Activated naive CD8-positive, alpha-beta T cell treated with anti-CD3 and anti-CD28 coated beads, Interleukin-2, amount 50 U/mL, for 24 hours (primary cell): ENCODE results near the gene TMC4.
"Not testable (repeated sequence)": the region's sequence is repeated elsewhere in the genome, so short reads cannot be mapped to it uniquely, and the experiment has no call there.

ENCODE experiments used
- ATAC-seq: fragments of 150-1000 bp; cut with Tn5 transposase; one replicate; pipeline ENCODE4 v1.10.0; 2021
- DNase-seq: peaks from one replicate; pipeline ENCODE4 v3.0.0; 2021
- H3K27ac Mint-ChIP-seq: one replicate; pipeline ENCODE4 v1.8.0; 2021; ENCODE audit warnings: mild to moderate bottlenecking, mixed read lengths
- H3K27me3 Mint-ChIP-seq: one replicate; pipeline ENCODE4 v1.8.0; 2021; ENCODE audit warnings: mixed read lengths
- H3K36me3 Mint-ChIP-seq: one replicate; pipeline ENCODE4 v1.8.0; 2021; ENCODE audit warnings: low read depth, mixed read lengths
- H3K4me1 Mint-ChIP-seq: one replicate; pipeline ENCODE4 v1.8.0; 2021; ENCODE audit warnings: mixed read lengths
- H3K4me3 Mint-ChIP-seq: one replicate; pipeline ENCODE4 v1.8.0; 2021; ENCODE audit warnings: mild to moderate bottlenecking, moderate library complexity, mixed read lengths
- H3K9me3 Mint-ChIP-seq: one replicate; pipeline ENCODE4 v1.8.0; 2021; ENCODE audit warnings: mixed read lengths

Gene TMC4

GRCh38 chr19:54191811-54192453, 19.0 kb upstream of the TMC4 start:
- peak overlapping the region; percentile 88 for H3K27ac Mint-ChIP-seq
- H3K4me3 Mint-ChIP-seq = peak overlapping the region; percentile 85
- no peaks in the 10 kb centered on the region for H3K27me3 Mint-ChIP-seq
- DNase-seq (no peak), ATAC-seq (no peak)
- H3K36me3 Mint-ChIP-seq = peaks cover 25% of the 10 kb centered on the region
- peaks cover 30% of the 10 kb centered on the region for H3K4me1 Mint-ChIP-seq
- no peaks in the 10 kb centered on the region for H3K9me3 Mint-ChIP-seq

GRCh38 chr19:54191011-54191810, 18.3 kb upstream of the TMC4 start, which contains the start of gene TSEN34:
Gene TSEN34 (plus strand): TSS chr19:54191308. CDS start chr19:54191365, 57 bp downstream.
- Mint-ChIP-seq H3K27ac (peak within 1 kb of the TSS; percentile 98), H3K27me3 (no peaks in the 10 kb centered on the region), H3K9me3 (no peaks in the 10 kb centered on the region), H3K4me1 (peaks cover 32% of the 10 kb centered on the region), H3K36me3 (peaks cover 31% of the 10 kb centered on the region), H3K4me3 (peak within 1 kb of the TSS; percentile 85)
- peak; percentile 89 for DNase-seq
- ATAC-seq = peak; percentile 20

- Mint-ChIP-seq H3K9me3 (no peaks in the 10 kb centered on the region), H3K36me3 (peaks cover 31% of the 10 kb centered on the region), H3K27ac (peak overlapping the region; percentile 98), H3K4me3 (peak overlapping the region; percentile 85), H3K27me3 (no peaks in the 10 kb centered on the region), H3K4me1 (peaks cover 32% of the 10 kb centered on the region)
- DNase-seq (peak; percentile 100), ATAC-seq (peak; percentile 63)
Measured at GRCh38 chr19:54190503-54191010, 17.6 kb upstream of the TMC4 start.

DNA sequence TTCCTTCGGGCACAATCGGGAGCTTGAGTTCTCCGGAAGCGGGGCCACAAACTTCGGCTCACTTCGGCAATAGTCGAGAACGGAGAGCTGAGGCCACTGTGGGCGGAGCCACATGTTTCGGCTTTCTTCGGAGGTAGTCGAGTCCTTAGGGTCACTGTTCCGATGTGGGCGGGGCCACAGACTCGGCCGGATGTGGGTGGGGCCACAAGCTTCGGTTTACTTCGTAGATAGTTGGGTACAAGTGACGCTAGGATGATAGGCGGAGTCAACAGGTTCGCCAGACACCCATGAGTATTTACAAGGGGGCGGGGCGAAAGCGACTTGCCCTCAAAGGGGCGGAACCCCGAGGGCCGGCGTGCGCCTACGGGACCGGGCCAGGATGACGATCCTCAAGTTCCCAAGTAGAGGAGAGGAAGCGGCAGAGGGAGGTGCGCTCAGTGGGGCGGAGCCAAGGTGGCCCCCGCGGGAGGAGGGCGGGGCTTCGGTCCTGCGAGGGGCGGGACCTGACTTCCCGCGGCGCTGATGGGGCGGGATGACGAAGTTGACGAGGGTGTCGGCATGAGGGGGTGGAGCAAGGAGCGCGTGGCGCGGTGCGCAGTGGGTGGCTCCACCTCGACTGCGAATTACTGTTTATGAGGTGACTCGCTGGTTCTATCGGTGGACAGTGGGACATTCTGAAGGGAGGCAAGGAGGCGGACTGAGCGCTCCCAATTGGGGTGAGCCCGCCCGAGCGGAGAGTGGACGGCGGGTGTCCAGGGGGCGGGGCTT, 17.0 kb upstream of the TMC4 start:
- peak; percentile 62 for ATAC-seq
- Mint-ChIP-seq H3K27ac (peak overlapping the region; percentile 98), H3K4me1 (peaks cover 32% of the 10 kb centered on the region), H3K4me3 (peak overlapping the region; percentile 85), H3K36me3 (peaks cover 31% of the 10 kb centered on the region), H3K27me3 (no peaks in the 10 kb centered on the region), H3K9me3 (no peaks in the 10 kb centered on the region)
- DNase-seq = peak; percentile 100

GRCh38 chr19:54189145-54189734, 16.3 kb upstream of the TMC4 start, which contains the start of gene MBOAT7:
Gene MBOAT7 (minus strand): TSS chr19:54189580. CDS start chr19:54188508, 1,072 bp downstream.
- H3K27me3 Mint-ChIP-seq = no peaks in the 10 kb centered on the region
- H3K4me1 Mint-ChIP-seq = peaks cover 32% of the 10 kb centered on the region
- peak within 1 kb of the TSS; percentile 98 for H3K27ac Mint-ChIP-seq
- H3K36me3 Mint-ChIP-seq = peaks cover 29% of the 10 kb centered on the region
- peak within 1 kb of the TSS; percentile 85 for H3K4me3 Mint-ChIP-seq
- ATAC-seq = peak; percentile 8
- H3K9me3 Mint-ChIP-seq = no peaks in the 10 kb centered on the region
- DNase-seq = no peak

- no peaks in the 10 kb centered on the region for H3K27me3 Mint-ChIP-seq
- peak overlapping the region; percentile 89 for H3K27ac Mint-ChIP-seq
- no peak for ATAC-seq
- peaks cover 33% of the 10 kb centered on the region for H3K36me3 Mint-ChIP-seq
- H3K4me3 Mint-ChIP-seq = peak overlapping the region; percentile 85
- peak; percentile 65 for DNase-seq
- H3K9me3 Mint-ChIP-seq = no peaks in the 10 kb centered on the region
- peaks cover 32% of the 10 kb centered on the region for H3K4me1 Mint-ChIP-seq
Measured at GRCh38 chr19:54188215-54188871, 15.4 kb upstream of the TMC4 start.

DNA sequence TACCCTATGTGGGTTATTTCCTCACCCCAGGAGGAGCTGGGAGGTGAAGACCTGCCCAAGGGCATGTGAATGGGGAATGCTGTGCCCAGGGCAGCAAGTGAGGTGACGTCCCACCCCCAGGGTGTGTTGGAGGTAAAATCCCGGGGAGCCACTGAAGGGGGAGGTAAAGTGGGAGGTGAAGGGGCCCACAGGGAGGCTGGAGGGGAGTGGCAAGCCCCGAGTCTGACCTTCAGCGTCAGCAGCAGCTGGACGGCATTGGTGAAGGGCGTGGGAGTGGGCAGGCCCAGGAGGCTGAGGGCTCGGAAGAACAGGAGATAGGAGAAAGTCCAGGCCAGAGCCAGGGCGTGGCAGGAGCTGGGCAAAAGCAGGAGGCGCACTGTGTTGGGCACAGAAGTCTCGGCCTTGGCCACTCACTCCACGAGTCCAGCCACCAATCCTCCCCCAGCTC, 14.0 kb upstream of the TMC4 start:
- H3K27me3 Mint-ChIP-seq = no peaks in the 10 kb centered on the region
- no peaks in the 10 kb centered on the region for H3K9me3 Mint-ChIP-seq
- ATAC-seq (no peak), DNase-seq (no peak)
- peak overlapping the region; percentile 85 for H3K4me3 Mint-ChIP-seq
- peaks cover 22% of the 10 kb centered on the region for H3K4me1 Mint-ChIP-seq
- peaks cover 27% of the 10 kb centered on the region for H3K36me3 Mint-ChIP-seq
- H3K27ac Mint-ChIP-seq = peak overlapping the region; percentile 37

- Mint-ChIP-seq H3K4me1 (peaks cover 18% of the 10 kb centered on the region), H3K27me3 (no peaks in the 10 kb centered on the region), H3K27ac (no peak overlapping the region), H3K4me3 (no peak overlapping the region), H3K9me3 (no peaks in the 10 kb centered on the region), H3K36me3 (peaks cover 28% of the 10 kb centered on the region)
- DNase-seq (no peak), ATAC-seq (no peak)
Measured at GRCh38 chr19:54186351-54186750, 13.4 kb upstream of the TMC4 start.

DNA sequence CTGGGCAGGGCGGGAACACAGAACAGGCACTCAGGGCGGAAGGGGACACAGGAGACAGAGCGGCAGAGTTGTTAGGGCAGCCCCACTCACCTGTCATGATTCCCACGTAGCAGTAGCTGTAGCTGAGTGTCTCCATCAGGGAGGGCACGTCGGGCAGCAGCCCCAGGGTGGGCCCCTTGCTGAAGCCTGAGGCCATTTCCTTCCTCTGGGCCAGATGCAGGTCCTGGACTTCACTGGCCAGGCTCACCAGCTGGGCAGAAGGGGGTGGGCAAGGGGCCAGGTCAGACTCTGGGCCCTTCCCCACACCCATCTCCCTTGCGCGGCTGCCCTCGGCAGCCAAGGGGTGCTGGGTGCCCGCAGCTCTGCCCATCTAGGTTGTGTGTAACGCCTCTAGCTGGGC, 10.5 kb upstream of the TMC4 start:
- peaks cover 15% of the 10 kb centered on the region for H3K4me1 Mint-ChIP-seq
- H3K9me3 Mint-ChIP-seq = no peaks in the 10 kb centered on the region
- ATAC-seq = no peak
- no peak for DNase-seq
- H3K4me3 Mint-ChIP-seq = no peak overlapping the region
- H3K27me3 Mint-ChIP-seq = no peaks in the 10 kb centered on the region
- H3K36me3 Mint-ChIP-seq = peaks cover 40% of the 10 kb centered on the region
- H3K27ac Mint-ChIP-seq = no peak overlapping the region

GRCh38 chr19:54181894-54182293, 8.9 kb upstream of the TMC4 start:
- not testable (repeated sequence) for H3K9me3 Mint-ChIP-seq, ATAC-seq, H3K27me3 Mint-ChIP-seq, DNase-seq, H3K4me1 Mint-ChIP-seq, H3K27ac Mint-ChIP-seq, H3K4me3 Mint-ChIP-seq
- H3K36me3 Mint-ChIP-seq = peaks cover 40% of the 10 kb centered on the region

DNA sequence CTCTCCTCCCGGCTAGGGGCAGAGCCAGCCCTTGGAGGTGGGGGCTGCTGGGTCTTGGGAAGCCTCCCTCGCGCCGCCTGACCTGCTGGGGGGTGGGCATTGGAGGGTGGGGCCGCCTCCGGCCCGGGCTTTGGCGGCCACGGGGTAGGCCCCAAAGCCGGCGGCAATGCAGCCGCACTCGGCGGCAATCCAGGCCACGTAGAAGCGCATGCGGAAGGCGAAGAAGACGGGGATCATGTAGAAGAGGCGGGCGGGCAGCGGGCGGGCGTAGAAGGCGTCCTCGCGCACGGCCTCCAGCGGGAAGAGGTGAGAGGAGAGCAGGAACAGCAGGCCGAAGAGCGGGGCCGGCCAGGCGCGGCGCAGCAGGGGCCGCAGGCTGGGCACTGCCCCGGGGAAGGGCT, 7.7 kb upstream of the TMC4 start:
- no peaks in the 10 kb centered on the region for H3K27me3 Mint-ChIP-seq
- H3K27ac Mint-ChIP-seq = no peak overlapping the region
- ATAC-seq (no peak), DNase-seq (no peak)
- no peak overlapping the region for H3K4me3 Mint-ChIP-seq
- H3K4me1 Mint-ChIP-seq = no peaks in the 10 kb centered on the region
- H3K36me3 Mint-ChIP-seq = peaks cover 37% of the 10 kb centered on the region
- H3K9me3 Mint-ChIP-seq = no peaks in the 10 kb centered on the region

GRCh38 chr19:54179921-54180461, 7.0 kb upstream of the TMC4 start:
- no peak for DNase-seq

GRCh38 chr19:54179262-54179852, 6.4 kb upstream of the TMC4 start:
- Mint-ChIP-seq H3K36me3 (peaks cover 37% of the 10 kb centered on the region), H3K27me3 (no peaks in the 10 kb centered on the region), H3K9me3 (no peaks in the 10 kb centered on the region), H3K27ac (no peak overlapping the region), H3K4me3 (no peak overlapping the region), H3K4me1 (no peaks in the 10 kb centered on the region)
- ATAC-seq (no peak), DNase-seq (no peak)

More at GRCh38 chr19:54179921-54180461, 7.0 kb upstream of the TMC4 start:
- no peak overlapping the region for H3K27ac Mint-ChIP-seq
- H3K27me3 Mint-ChIP-seq = no peaks in the 10 kb centered on the region
- no peaks in the 10 kb centered on the region for H3K4me1 Mint-ChIP-seq
- peaks cover 37% of the 10 kb centered on the region for H3K36me3 Mint-ChIP-seq
- H3K9me3 Mint-ChIP-seq = no peaks in the 10 kb centered on the region
- no peak for ATAC-seq
- H3K4me3 Mint-ChIP-seq = no peak overlapping the region
